Keratinocyte (primary cell): ENCODE results near the gene BAZ1A. TPM values are rescaled to one million over a fixed set of nuclear protein-coding genes. Genes with fewer than 3 reads are reported as not detected.

Experiments
- DNase-seq: peaks from one replicate; pipeline ENCODE4 v3.0.0-alpha.2; 2011; ENCODE audit warnings: low read depth, missing footprints, low spot score
- FAIRE-seq: peaks from 2 replicates; lab custom pipeline; 2011; peaks lifted over from hg19 to GRCh38; lab: Jason Lieb, UNC
- H2AFZ ChIP-seq: 2 replicates; pipeline ENCODE4 v1.6.0; 2012; ENCODE audit warnings: low read length, control low read depth, inconsistent platforms; ENCODE audit not compliant: control insufficient read depth
- H3K27ac ChIP-seq: 2 replicates; pipeline ENCODE4 v1.5.1; 2011; ENCODE audit warnings: low read length; ENCODE audit not compliant: control insufficient read depth, insufficient read depth
- H3K27me3 ChIP-seq: 3 replicates; pipeline ENCODE4 v1.6.0; 2011; ENCODE audit warnings: low read length; ENCODE audit not compliant: control insufficient read depth, insufficient read depth; ENCODE audit errors: extremely low read depth
- H3K36me3 ChIP-seq, 2 experiments: 2 replicates in 1 of 2; 3 replicates in 1 of 2; pipeline ENCODE4 v1.5.1; 2011; ENCODE audit warnings: low read length in 2 of 2, mild to moderate bottlenecking in 1 of 2; ENCODE audit not compliant: control insufficient read depth in 2 of 2, insufficient read depth in 2 of 2; ENCODE audit errors: extremely low read depth in 1 of 2
- H3K4me1 ChIP-seq: 3 replicates; pipeline ENCODE4 v1.5.1; 2011; ENCODE audit warnings: low read length; ENCODE audit not compliant: control insufficient read depth, insufficient read depth; ENCODE audit errors: extremely low read depth
- H3K4me2 ChIP-seq: 3 replicates; pipeline ENCODE4 v1.6.0; 2011; ENCODE audit warnings: low read depth, low read length; ENCODE audit not compliant: control insufficient read depth, insufficient read depth; ENCODE audit errors: extremely low read depth
- H3K4me3 ChIP-seq, 3 experiments: fragments of 200-600 bp in 1 of 3; sonication (generic) in 1 of 3; 2 replicates in 2 of 3; 3 replicates in 1 of 3; pipeline ENCODE4 v1.5.1; 2011 to 2016; ENCODE audit warnings: low read length in 3 of 3, mild to moderate bottlenecking in 3 of 3, control low read depth in 2 of 3, inconsistent platforms in 1 of 3, low read depth in 1 of 3, mixed read lengths in 1 of 3, mixed run types in 1 of 3, moderate library complexity in 1 of 3; ENCODE audit not compliant: control insufficient read depth in 2 of 3, insufficient read depth in 2 of 3; ENCODE audit errors: extremely low read depth in 1 of 3
- H3K79me2 ChIP-seq: 2 replicates; pipeline ENCODE4 v1.6.0; 2012; ENCODE audit warnings: low read length; ENCODE audit not compliant: control insufficient read depth, insufficient read depth
- H3K9ac ChIP-seq: 3 replicates; pipeline ENCODE4 v1.6.0; 2011; ENCODE audit warnings: low read length; ENCODE audit not compliant: control insufficient read depth, insufficient read depth; ENCODE audit errors: extremely low read depth
- H3K9me1 ChIP-seq: 3 replicates; pipeline ENCODE4 v1.6.0; 2011; ENCODE audit warnings: low read length; ENCODE audit not compliant: control insufficient read depth, insufficient read depth; ENCODE audit errors: extremely low read depth
- H3K9me3 ChIP-seq: 2 replicates; pipeline ENCODE4 v1.5.1; 2012; ENCODE audit warnings: low read depth, low read length; ENCODE audit not compliant: control insufficient read depth
- H4K20me1 ChIP-seq: 3 replicates; pipeline ENCODE4 v1.6.0; 2011; ENCODE audit warnings: low read length; ENCODE audit not compliant: control insufficient read depth, insufficient read depth; ENCODE audit errors: extremely low read depth
- EZH2 ChIP-seq: IDR thresholded peaks from one replicate; pipeline ENCODE4 v1.6.1; 2012; ENCODE audit warnings: inconsistent platforms, mild to moderate bottlenecking, low read length, moderate library complexity
- dilution Hi-C: fragments of 300-500 bp; cut with MboI; formaldehyde crosslinking; loops from one replicate; pipeline ENCODE4 v1.7.0; 2020; ENCODE audit warnings: low sequenced_read_pairs; ENCODE audit not compliant: extremely low pct_ligation_motif_present
- polyA minus RNA-seq, 3 experiments: library from RNA; depleted of rRNA, polyadenylated mRNA; stranded (reverse); fragments of >200 nt; gene quantifications; 1 replicate in 1 of 3; 2 replicates in 1 of 3; 3 replicates in 1 of 3; pipeline ENCODE4 v1.2.3, GENCODE V29; 2011
- polyA plus RNA-seq, 5 experiments: library from polyadenylated mRNA; depleted of rRNA in 3 of 5; stranded (reverse) in 3 of 5; stranded (forward) in 1 of 5; unstranded in 1 of 5; fragments of >200 nt; gene quantifications; 1 replicate in 1 of 5; 2 replicates in 3 of 5; 3 replicates in 1 of 5; pipeline versions ENCODE4 v1.2.1 to v1.2.3, GENCODE V29; 2011 to 2012; ENCODE audit warnings: missing spikeins in 2 of 5, low read depth in 1 of 5, low replicate concordance in 1 of 5
- TF ChIP-seq, protein P1 (sequence below), 3 experiments: IDR thresholded peaks in 1 of 3; conservative IDR thresholded peaks in 1 of 3; optimal IDR thresholded peaks in 1 of 3; 2 replicates in 2 of 3; 3 replicates in 1 of 3; pipeline versions ENCODE3 to v1.5.1; 2011; ENCODE audit warnings: low read length in 3 of 3, mild to moderate bottlenecking in 3 of 3, moderate library complexity in 2 of 3, control low read depth in 1 of 3, inconsistent platforms in 1 of 3; ENCODE audit not compliant: insufficient read depth in 2 of 3; ENCODE audit errors: extremely low read depth in 1 of 3

The BAZ1A gene, protein sequence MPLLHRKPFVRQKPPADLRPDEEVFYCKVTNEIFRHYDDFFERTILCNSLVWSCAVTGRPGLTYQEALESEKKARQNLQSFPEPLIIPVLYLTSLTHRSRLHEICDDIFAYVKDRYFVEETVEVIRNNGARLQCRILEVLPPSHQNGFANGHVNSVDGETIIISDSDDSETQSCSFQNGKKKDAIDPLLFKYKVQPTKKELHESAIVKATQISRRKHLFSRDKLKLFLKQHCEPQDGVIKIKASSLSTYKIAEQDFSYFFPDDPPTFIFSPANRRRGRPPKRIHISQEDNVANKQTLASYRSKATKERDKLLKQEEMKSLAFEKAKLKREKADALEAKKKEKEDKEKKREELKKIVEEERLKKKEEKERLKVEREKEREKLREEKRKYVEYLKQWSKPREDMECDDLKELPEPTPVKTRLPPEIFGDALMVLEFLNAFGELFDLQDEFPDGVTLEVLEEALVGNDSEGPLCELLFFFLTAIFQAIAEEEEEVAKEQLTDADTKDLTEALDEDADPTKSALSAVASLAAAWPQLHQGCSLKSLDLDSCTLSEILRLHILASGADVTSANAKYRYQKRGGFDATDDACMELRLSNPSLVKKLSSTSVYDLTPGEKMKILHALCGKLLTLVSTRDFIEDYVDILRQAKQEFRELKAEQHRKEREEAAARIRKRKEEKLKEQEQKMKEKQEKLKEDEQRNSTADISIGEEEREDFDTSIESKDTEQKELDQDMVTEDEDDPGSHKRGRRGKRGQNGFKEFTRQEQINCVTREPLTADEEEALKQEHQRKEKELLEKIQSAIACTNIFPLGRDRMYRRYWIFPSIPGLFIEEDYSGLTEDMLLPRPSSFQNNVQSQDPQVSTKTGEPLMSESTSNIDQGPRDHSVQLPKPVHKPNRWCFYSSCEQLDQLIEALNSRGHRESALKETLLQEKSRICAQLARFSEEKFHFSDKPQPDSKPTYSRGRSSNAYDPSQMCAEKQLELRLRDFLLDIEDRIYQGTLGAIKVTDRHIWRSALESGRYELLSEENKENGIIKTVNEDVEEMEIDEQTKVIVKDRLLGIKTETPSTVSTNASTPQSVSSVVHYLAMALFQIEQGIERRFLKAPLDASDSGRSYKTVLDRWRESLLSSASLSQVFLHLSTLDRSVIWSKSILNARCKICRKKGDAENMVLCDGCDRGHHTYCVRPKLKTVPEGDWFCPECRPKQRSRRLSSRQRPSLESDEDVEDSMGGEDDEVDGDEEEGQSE (N-terminal part only)
- polyA plus RNA-seq = 28.0 to 52.0 TPM (median 35.3 TPM) in 3 replicates
- 145 TPM for polyA plus RNA-seq (2011; ENCODE audit: low read depth)
- polyA plus RNA-seq (2011; cell fraction: cytosol; rRNA removed) = 20.1 and 39.9 TPM in 2 replicates
- 66.3 and 83.6 TPM in 2 replicates for polyA plus RNA-seq (2011; cell fraction: nucleus; rRNA removed)
- polyA plus RNA-seq (2012; ENCODE audit: low replicate concordance) = 26.1 and 37.8 TPM in 2 replicates
- 6.9 to 39.3 TPM (median 26.5 TPM) in 3 replicates for polyA minus RNA-seq
- 14.2 TPM for polyA minus RNA-seq (2011; cell fraction: cytosol; rRNA and poly(A)+ RNA removed)
- polyA minus RNA-seq (2011; cell fraction: nucleus; rRNA and poly(A)+ RNA removed) = 25.2 and 56.8 TPM in 2 replicates

DNA sequence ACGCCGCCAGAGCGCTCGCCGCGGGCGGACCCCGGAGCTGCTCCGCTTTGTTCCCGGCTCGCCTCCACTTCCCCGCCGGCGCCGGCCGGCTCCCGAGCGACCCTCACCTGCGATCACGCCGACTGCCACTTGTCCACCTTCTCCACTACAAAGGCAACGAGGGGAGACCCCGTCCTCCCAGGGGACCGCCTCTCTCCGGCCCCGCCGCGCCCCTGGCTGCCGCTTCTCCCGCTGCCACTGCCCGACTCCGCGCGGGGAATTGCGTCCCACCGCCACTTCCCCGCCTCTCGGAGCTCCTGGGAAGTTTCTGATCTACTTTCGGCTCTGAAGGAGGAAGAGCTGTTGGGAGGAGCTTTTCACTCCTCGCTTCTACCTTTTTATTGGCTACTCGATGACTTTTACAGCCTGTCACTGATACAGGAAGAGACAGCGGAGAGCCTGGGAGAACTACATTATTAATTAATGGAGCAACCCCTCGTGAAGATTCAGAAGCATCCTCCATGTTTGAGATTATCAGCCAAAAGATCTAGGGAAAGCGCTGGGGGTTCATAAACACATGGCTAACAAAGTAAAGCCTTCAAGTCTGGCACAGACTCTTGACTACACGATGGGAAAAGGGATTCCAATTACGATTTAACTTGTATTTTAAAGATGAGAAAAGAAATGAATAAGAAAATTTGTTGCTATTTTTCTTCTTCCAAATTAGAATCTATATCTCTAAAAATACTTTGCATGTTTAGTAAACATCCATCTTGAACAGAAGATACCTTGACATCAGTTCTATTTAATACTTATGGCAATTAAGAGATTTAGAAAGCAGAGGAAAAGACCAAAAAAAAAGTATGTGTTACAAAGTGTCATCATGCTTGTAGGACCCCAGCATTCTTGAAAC lies at the start of gene BAZ1A:
BAZ1A (minus strand) TSS at position 330 of the 892 bp plus-strand sequence. CDS start 756 bp downstream, outside the sequence.
- peak; percentile 90 for FAIRE-seq

More for the DNA sequence above, at the start of gene BAZ1A:
- Histone ChIP-seq H3K27me3 (no peaks in the 10 kb centered on the region), H3K4me1 (peaks cover 12% of the 10 kb centered on the region), H4K20me1 (peaks cover 7% of the 10 kb centered on the region), H3K36me3 (peaks cover 0 to 3% of the 10 kb centered on the region in 2 experiments), H3K4me3 (peak within 1 kb of the TSS; percentile 88 to 94 (median 88)), H3K79me2 (peaks cover 43% of the 10 kb centered on the region), H3K9ac (peak within 1 kb of the TSS; percentile 98), H3K9me3 (no peaks in the 10 kb centered on the region), H3K9me1 (no peaks in the 10 kb centered on the region), H3K27ac (peak within 1 kb of the TSS; percentile 98), H2AFZ (peak within 1 kb of the TSS; percentile 98), H3K4me2 (peak within 1 kb of the TSS; percentile 97)
- TF ChIP-seq EZH2 = no peak
- TF ChIP-seq, protein P1, sequence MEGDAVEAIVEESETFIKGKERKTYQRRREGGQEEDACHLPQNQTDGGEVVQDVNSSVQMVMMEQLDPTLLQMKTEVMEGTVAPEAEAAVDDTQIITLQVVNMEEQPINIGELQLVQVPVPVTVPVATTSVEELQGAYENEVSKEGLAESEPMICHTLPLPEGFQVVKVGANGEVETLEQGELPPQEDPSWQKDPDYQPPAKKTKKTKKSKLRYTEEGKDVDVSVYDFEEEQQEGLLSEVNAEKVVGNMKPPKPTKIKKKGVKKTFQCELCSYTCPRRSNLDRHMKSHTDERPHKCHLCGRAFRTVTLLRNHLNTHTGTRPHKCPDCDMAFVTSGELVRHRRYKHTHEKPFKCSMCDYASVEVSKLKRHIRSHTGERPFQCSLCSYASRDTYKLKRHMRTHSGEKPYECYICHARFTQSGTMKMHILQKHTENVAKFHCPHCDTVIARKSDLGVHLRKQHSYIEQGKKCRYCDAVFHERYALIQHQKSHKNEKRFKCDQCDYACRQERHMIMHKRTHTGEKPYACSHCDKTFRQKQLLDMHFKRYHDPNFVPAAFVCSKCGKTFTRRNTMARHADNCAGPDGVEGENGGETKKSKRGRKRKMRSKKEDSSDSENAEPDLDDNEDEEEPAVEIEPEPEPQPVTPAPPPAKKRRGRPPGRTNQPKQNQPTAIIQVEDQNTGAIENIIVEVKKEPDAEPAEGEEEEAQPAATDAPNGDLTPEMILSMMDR (optimal IDR thresholded peaks at IDR 0.05 in 1 of 3, IDR thresholded peaks at IDR 0.05 in 1 of 3, conservative IDR thresholded peaks at IDR 0.05 in 1 of 3; ENCODE audit: extremely low read depth in 1 of 3, insufficient read depth in 2 of 3, low read length in 3 of 3) = peak in 1 of 3 experiments; percentile 27
- no peak for DNase-seq
- dilution Hi-C loops = no loop called here
